NB4 (cell line): ENCODE data around the gene P2RY2.
A peak's percentile ranks its signal among the peaks of the same experiment; 100 is the strongest.

Source experiments
- CTCF ChIP-seq: IDR thresholded peaks from one replicate; pipeline ENCODE4 v1.5.1; 2012; ENCODE audit warnings: low read depth, low read length
- MYC ChIP-seq: IDR thresholded peaks from 2 replicates; pipeline ENCODE4 v1.6.1; 2011; ENCODE audit warnings: low read depth, low read length
- POLR2A ChIP-seq: IDR thresholded peaks from 2 replicates; pipeline ENCODE4 v1.6.1; 2011; ENCODE audit warnings: mild to moderate bottlenecking; ENCODE audit not compliant: insufficient read length; ENCODE audit errors: extremely low read depth
- TF ChIP-seq, protein P1 (sequence below): IDR thresholded peaks from 2 replicates; pipeline ENCODE4 v1.6.1; 2011; ENCODE audit warnings: low read depth, low read length

DNA sequence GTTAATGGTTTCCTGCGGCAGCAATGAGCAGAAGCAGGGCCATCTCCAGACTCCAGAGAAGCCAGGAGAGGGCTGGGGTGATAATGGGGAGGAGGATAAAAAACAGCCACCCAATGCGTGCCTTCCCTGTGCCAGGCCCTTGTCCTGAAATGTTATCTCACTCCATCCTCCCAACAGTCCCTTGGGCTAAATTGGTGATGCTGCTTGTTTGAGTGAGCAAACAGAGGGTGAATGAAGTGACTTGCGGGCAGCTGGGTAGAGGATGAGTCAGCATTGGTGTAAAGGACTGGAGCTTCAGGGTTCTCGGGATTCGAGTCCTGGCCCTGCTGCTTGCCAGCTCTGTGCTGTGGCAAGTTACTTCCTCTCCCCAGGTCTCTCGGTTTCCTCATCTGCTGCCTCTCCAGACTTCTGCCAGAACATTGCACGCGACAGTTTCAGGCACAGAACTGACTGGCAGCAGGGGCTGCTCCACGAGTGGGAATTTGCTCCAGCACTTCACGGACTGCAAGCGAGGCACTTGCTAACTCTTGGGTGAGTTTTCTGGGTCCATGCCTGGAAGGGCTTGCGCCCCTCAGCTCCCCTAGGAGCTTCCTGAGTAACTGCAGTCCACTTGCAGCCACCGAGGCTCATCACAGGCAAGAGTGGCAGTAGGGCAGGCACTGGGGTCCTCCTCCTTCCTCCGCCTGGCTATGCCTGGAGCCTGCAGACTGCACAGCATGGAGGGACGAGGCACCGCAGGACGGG is 54.0 kb downstream of the P2RY2 start, which contains the start of gene P2RY6:
- peak; percentile 8 for TF ChIP-seq CTCF
- TF ChIP-seq MYC, result peak; percentile 52; the same call in 1 of the 2 replicates
- TF ChIP-seq POLR2A, result no peak
- TF ChIP-seq, protein P1, sequence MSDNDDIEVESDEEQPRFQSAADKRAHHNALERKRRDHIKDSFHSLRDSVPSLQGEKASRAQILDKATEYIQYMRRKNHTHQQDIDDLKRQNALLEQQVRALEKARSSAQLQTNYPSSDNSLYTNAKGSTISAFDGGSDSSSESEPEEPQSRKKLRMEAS, result peak; percentile 66
